Chondrocyte (in vitro differentiated cells): ENCODE data around the gene SIL1. TPM values are rescaled to one million over a fixed set of nuclear protein-coding genes. Genes with fewer than 3 reads are reported as not detected.

Experiments
- DNase-seq: peaks from one replicate; pipeline ENCODE4 v3.0.0; 2021; ENCODE audit warnings: mixed read lengths, low spot score
- H3K27ac Mint-ChIP-seq: one replicate; pipeline ENCODE4 v1.8.0; 2021; ENCODE audit warnings: mild to moderate bottlenecking, moderate library complexity, mixed read lengths; ENCODE audit not compliant: unreplicated experiment
- H3K27me3 Mint-ChIP-seq: 2 replicates; pipeline ENCODE4 v1.8.0; 2021; ENCODE audit warnings: low read depth, mixed read lengths
- H3K36me3 Mint-ChIP-seq: 2 replicates; pipeline ENCODE4 v1.8.0; 2021; ENCODE audit warnings: low read depth, mixed read lengths
- H3K4me1 Mint-ChIP-seq: 2 replicates; pipeline ENCODE4 v1.8.0; 2021; ENCODE audit warnings: low read depth, mild to moderate bottlenecking, mixed read lengths
- H3K4me3 Mint-ChIP-seq: one replicate; pipeline ENCODE4 v1.8.0; 2021; ENCODE audit warnings: mild to moderate bottlenecking, moderate library complexity, mixed read lengths; ENCODE audit not compliant: unreplicated experiment
- H3K9me3 Mint-ChIP-seq: 2 replicates; pipeline ENCODE4 v1.8.0; 2021; ENCODE audit warnings: low read depth, mixed read lengths
- total RNA-seq: library from RNA; stranded (reverse); gene quantifications from 3 replicates; pipeline ENCODE4 v1.2.1, GENCODE V29; 2021
- TF ChIP-seq, protein P1 (sequence below): fragments of 200-600 bp; sonication (generic); IDR thresholded peaks from 2 replicates; pipeline ENCODE4 v1.5.0; 2021; ENCODE audit warnings: antibody characterized with exemption, mild to moderate bottlenecking, moderate library complexity

The SIL1 gene
- total RNA-seq, 1 donor from 2014 or later: 71.1 TPM

DNA sequence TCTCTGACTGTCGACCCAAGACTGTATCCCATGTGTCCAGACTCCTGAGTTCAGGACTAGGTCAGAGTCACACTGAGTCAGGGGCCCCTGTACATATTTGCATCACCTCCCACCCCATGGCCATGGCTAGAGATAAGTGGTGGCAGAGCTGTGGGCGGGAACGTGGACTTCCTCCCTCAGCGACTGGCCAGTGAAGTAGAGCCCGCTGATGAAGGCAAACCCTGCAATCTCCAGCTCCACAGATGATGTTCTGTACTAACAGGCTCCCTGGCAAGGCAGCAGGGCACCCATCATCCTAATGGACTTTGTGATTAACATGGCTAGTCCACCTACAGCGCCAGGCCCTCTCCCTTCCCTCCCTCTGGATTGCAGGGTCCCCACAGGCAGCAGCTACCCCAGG lies 212.5 kb downstream of the SIL1 start:
- H3K4me1 Mint-ChIP-seq: peaks cover 26% of the 10 kb centered on the region
- no peak for DNase-seq
- H3K27me3 Mint-ChIP-seq: no peaks in the 10 kb centered on the region
- no peak overlapping the region for H3K27ac Mint-ChIP-seq
- H3K36me3 Mint-ChIP-seq: peaks cover 4% of the 10 kb centered on the region
- H3K9me3 Mint-ChIP-seq: no peaks in the 10 kb centered on the region
- H3K4me3 Mint-ChIP-seq: no peak overlapping the region
- TF ChIP-seq, protein P1, sequence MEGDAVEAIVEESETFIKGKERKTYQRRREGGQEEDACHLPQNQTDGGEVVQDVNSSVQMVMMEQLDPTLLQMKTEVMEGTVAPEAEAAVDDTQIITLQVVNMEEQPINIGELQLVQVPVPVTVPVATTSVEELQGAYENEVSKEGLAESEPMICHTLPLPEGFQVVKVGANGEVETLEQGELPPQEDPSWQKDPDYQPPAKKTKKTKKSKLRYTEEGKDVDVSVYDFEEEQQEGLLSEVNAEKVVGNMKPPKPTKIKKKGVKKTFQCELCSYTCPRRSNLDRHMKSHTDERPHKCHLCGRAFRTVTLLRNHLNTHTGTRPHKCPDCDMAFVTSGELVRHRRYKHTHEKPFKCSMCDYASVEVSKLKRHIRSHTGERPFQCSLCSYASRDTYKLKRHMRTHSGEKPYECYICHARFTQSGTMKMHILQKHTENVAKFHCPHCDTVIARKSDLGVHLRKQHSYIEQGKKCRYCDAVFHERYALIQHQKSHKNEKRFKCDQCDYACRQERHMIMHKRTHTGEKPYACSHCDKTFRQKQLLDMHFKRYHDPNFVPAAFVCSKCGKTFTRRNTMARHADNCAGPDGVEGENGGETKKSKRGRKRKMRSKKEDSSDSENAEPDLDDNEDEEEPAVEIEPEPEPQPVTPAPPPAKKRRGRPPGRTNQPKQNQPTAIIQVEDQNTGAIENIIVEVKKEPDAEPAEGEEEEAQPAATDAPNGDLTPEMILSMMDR: no peak

- DNase-seq: no peak
- peaks cover 30% of the 10 kb centered on the region for H3K4me1 Mint-ChIP-seq
- peak overlapping the region; percentile 15 for H3K27ac Mint-ChIP-seq
- H3K27me3 Mint-ChIP-seq: no peaks in the 10 kb centered on the region
- H3K36me3 Mint-ChIP-seq: peaks cover 4% of the 10 kb centered on the region
- TF ChIP-seq, protein P1: no peak
- no peak overlapping the region for H3K4me3 Mint-ChIP-seq
- H3K9me3 Mint-ChIP-seq: no peaks in the 10 kb centered on the region
Observed at GRCh38 chr5:138985256-138985655, 212.9 kb downstream of the SIL1 start.

- DNase-seq: no peak
- Mint-ChIP-seq H3K4me1 (peaks cover 29% of the 10 kb centered on the region), H3K9me3 (no peaks in the 10 kb centered on the region), H3K27ac (no peak overlapping the region), H3K27me3 (no peaks in the 10 kb centered on the region), H3K36me3 (peaks cover 4% of the 10 kb centered on the region), H3K4me3 (no peak overlapping the region)
- TF ChIP-seq, protein P1: no peak
Observed at GRCh38 chr5:138983984-138984383, 214.2 kb downstream of the SIL1 start.

GRCh38 chr5:138981586-138981985 lies 216.6 kb downstream of the SIL1 start:
- Mint-ChIP-seq H3K27ac (no peak overlapping the region), H3K4me1 (peaks cover 44% of the 10 kb centered on the region), H3K9me3 (no peaks in the 10 kb centered on the region), H3K27me3 (no peaks in the 10 kb centered on the region), H3K36me3 (peaks cover 4% of the 10 kb centered on the region), H3K4me3 (no peak overlapping the region)
- TF ChIP-seq, protein P1: no peak
- DNase-seq: no peak

DNA sequence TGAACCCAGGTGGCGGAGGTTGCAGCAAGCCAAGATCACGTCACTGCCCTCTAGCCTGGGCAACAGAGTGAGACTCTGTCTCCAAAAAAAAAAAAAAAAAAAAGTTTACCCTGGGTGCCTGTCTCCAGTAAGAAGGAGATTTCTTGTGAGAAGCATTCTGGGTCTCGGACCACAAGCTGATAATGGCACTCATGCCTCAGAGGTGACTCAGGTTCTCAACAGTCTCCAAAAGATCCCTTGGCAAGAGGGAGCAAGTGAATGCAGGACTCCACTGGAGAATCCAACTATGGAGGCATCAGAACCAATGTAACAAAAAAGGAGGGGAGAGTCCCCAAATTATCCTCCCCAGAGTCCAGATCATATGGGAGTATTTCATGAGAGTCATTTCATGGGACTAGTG lies 217.0 kb downstream of the SIL1 start:
- no peak for DNase-seq
- H3K4me1 Mint-ChIP-seq: peaks cover 44% of the 10 kb centered on the region
- H3K9me3 Mint-ChIP-seq: no peaks in the 10 kb centered on the region
- H3K36me3 Mint-ChIP-seq: peaks cover 4% of the 10 kb centered on the region
- H3K27me3 Mint-ChIP-seq: no peaks in the 10 kb centered on the region
- TF ChIP-seq, protein P1: no peak
- H3K27ac Mint-ChIP-seq: no peak overlapping the region
- H3K4me3 Mint-ChIP-seq: no peak overlapping the region
